H9 (cell line): ENCODE results near the gene CCDC40. TPM values are rescaled to one million over a fixed set of nuclear protein-coding genes. Genes with fewer than 3 reads are reported as not detected.

Source experiments
- DNase-seq: peaks from one replicate; pipeline ENCODE4 v3.0.0-alpha.2; 2017
- H2AFZ ChIP-seq: one replicate; pipeline ENCODE4 v1.6.1; 2013; ENCODE audit warnings: mild to moderate bottlenecking, low read length, control low read depth, moderate library complexity
- H2AK5ac ChIP-seq: 2 replicates; pipeline ENCODE4 v1.6.1; 2013; ENCODE audit warnings: low read length, control low read depth, mixed read lengths; ENCODE audit not compliant: insufficient read length
- H2BK120ac ChIP-seq: one replicate; pipeline ENCODE4 v1.6.1; 2013; ENCODE audit warnings: low read depth, mild to moderate bottlenecking, low read length, control low read depth, inconsistent platforms; ENCODE audit not compliant: poor library complexity, severe bottlenecking
- H2BK12ac ChIP-seq: 2 replicates; pipeline ENCODE4 v1.6.1; 2013; ENCODE audit warnings: low read length, control low read depth, mixed read lengths, low read depth; ENCODE audit not compliant: insufficient read length
- H2BK15ac ChIP-seq: 2 replicates; pipeline ENCODE4 v1.6.1; 2013; ENCODE audit warnings: low read depth, low read length, control low read depth
- H2BK20ac ChIP-seq: one replicate; pipeline ENCODE4 v1.6.1; 2013; ENCODE audit warnings: low read depth, mild to moderate bottlenecking, low read length, control low read depth, inconsistent platforms; ENCODE audit not compliant: poor library complexity, severe bottlenecking
- H2BK5ac ChIP-seq: 2 replicates; pipeline ENCODE4 v1.6.1; 2013; ENCODE audit warnings: low read length, control low read depth, mixed read lengths; ENCODE audit not compliant: insufficient read length
- H3K14ac ChIP-seq: 2 replicates; pipeline ENCODE4 v1.6.1; 2013; ENCODE audit warnings: low read length, control low read depth; ENCODE audit not compliant: insufficient read depth
- H3K18ac ChIP-seq: 2 replicates; pipeline ENCODE4 v1.6.1; 2013; ENCODE audit warnings: low read depth, mild to moderate bottlenecking, mixed read lengths, low read length, control low read depth; ENCODE audit not compliant: insufficient read length
- H3K23ac ChIP-seq: 2 replicates; pipeline ENCODE4 v1.6.1; 2013; ENCODE audit warnings: low read length, control low read depth, mixed read lengths, low read depth; ENCODE audit not compliant: insufficient read length
- H3K23me2 ChIP-seq: 2 replicates; pipeline ENCODE4 v1.6.1; 2013; ENCODE audit warnings: low read depth, mild to moderate bottlenecking, mixed read lengths, low read length, control low read depth; ENCODE audit not compliant: insufficient read length, poor library complexity, severe bottlenecking
- H3K27ac ChIP-seq: 2 replicates; pipeline ENCODE4 v1.5.1; 2013; ENCODE audit warnings: low read length, control low read depth, mixed read lengths, low read depth; ENCODE audit not compliant: insufficient read length
- H3K27me3 ChIP-seq: 2 replicates; pipeline ENCODE4 v1.6.1; 2013; ENCODE audit warnings: low read length, control low read depth, inconsistent platforms; ENCODE audit not compliant: insufficient read depth
- H3K4ac ChIP-seq: 2 replicates; pipeline ENCODE4 v1.6.1; 2013; ENCODE audit warnings: low read depth, mild to moderate bottlenecking, control low read depth, inconsistent platforms, low read length, moderate library complexity
- H3K4me1 ChIP-seq: 2 replicates; pipeline ENCODE4 v1.6.1; 2013; ENCODE audit warnings: low read length, control low read depth, inconsistent platforms; ENCODE audit not compliant: insufficient read depth
- H3K4me2 ChIP-seq: 2 replicates; pipeline ENCODE4 v1.6.1; 2013; ENCODE audit warnings: low read length, control low read depth, mixed read lengths; ENCODE audit not compliant: insufficient read length, insufficient read depth
- H3K56ac ChIP-seq: 2 replicates; pipeline ENCODE4 v1.6.1; 2013; ENCODE audit warnings: low read depth, mild to moderate bottlenecking, mixed read lengths, low read length, control low read depth; ENCODE audit not compliant: insufficient read length
- H3K79me1 ChIP-seq: 2 replicates; pipeline ENCODE4 v1.6.1; 2013; ENCODE audit warnings: low read depth, mild to moderate bottlenecking, moderate library complexity, low read length, control low read depth, inconsistent platforms; ENCODE audit not compliant: insufficient read depth, poor library complexity, severe bottlenecking
- H3K79me2 ChIP-seq: 2 replicates; pipeline ENCODE4 v1.6.1; 2013; ENCODE audit warnings: low read length, control low read depth, inconsistent platforms; ENCODE audit not compliant: insufficient read depth
- H3K9ac ChIP-seq: 2 replicates; pipeline ENCODE4 v1.6.1; 2013; ENCODE audit warnings: low read length, control low read depth, mixed read lengths; ENCODE audit not compliant: insufficient read length; ENCODE audit errors: extremely low read depth
- H3K9me3 ChIP-seq: one replicate; pipeline ENCODE4 v1.6.1; 2013; ENCODE audit warnings: low read depth, low read length, inconsistent platforms; ENCODE audit not compliant: control insufficient read depth
- H3T11ph ChIP-seq: one replicate; pipeline ENCODE4 v1.6.1; 2013; ENCODE audit warnings: mild to moderate bottlenecking, low read length, control low read depth, inconsistent platforms
- H4K20me1 ChIP-seq: one replicate; pipeline ENCODE4 v1.6.1; 2013; ENCODE audit not compliant: control insufficient read depth, insufficient read length, insufficient read depth
- H4K5ac ChIP-seq: 2 replicates; pipeline ENCODE4 v1.6.1; 2013; ENCODE audit warnings: low read depth, mild to moderate bottlenecking, mixed read lengths, low read length, control low read depth; ENCODE audit not compliant: insufficient read length
- H4K8ac ChIP-seq: replicated peaks from 2 replicates; pipeline ENCODE4 v1.6.1; 2013; ENCODE audit warnings: low read length, control low read depth, mixed read lengths, low read depth; ENCODE audit not compliant: insufficient read length
- H4K91ac ChIP-seq: 2 replicates; pipeline ENCODE4 v1.6.1; 2013; ENCODE audit warnings: low read depth, mild to moderate bottlenecking, moderate library complexity, mixed read lengths, low read length, control low read depth; ENCODE audit not compliant: insufficient read length
- H3K27ac Mint-ChIP-seq, 3 experiments: 2 replicates in 2 of 3; 3 replicates in 1 of 3; pipeline ENCODE4 v1.8.0; 2020 to 2021; ENCODE audit warnings: mixed read lengths in 3 of 3, mild to moderate bottlenecking in 1 of 3, moderate library complexity in 1 of 3
- H3K27me3 Mint-ChIP-seq: 2 replicates; pipeline ENCODE4 v1.8.0; 2021; ENCODE audit warnings: low read depth, mild to moderate bottlenecking, moderate library complexity, mixed read lengths
- H3K36me3 Mint-ChIP-seq, 3 experiments: 2 replicates in 2 of 3; 3 replicates in 1 of 3; pipeline ENCODE4 v1.8.0; 2020 to 2021; ENCODE audit warnings: low read depth in 3 of 3, mixed read lengths in 3 of 3; ENCODE audit not compliant: insufficient read depth in 1 of 3
- H3K4me1 Mint-ChIP-seq, 2 experiments: 2 replicates each; pipeline ENCODE4 v1.8.0; 2020; ENCODE audit warnings: mixed read lengths in 2 of 2
- H3K4me3 Mint-ChIP-seq, 2 experiments: 2 replicates in 1 of 2; 3 replicates in 1 of 2; pipeline ENCODE4 v1.8.0; 2020 to 2021; ENCODE audit warnings: mild to moderate bottlenecking in 2 of 2, mixed read lengths in 2 of 2, moderate library complexity in 1 of 2
- H3K9me3 Mint-ChIP-seq, 2 experiments: 2 replicates in 1 of 2; 3 replicates in 1 of 2; pipeline ENCODE4 v1.8.0; 2020; ENCODE audit warnings: mild to moderate bottlenecking in 2 of 2, mixed read lengths in 2 of 2, moderate library complexity in 1 of 2
- CTCF ChIP-seq: fragments of 200-600 bp; sonication (generic); conservative IDR thresholded peaks from 3 replicates; pipeline ENCODE4 v1.8.0; 2021; ENCODE audit warnings: antibody characterized with exemption, mild to moderate bottlenecking
- WGBS: extraction: QIAGEN DNeasy Blood & Tissue Kit; methylation state at CpG from one replicate; pipeline ENCODE4 v1.1.7; 2013; ENCODE audit warnings: missing lambda C conversion rate, low lambda C conversion rate, mixed read lengths; ENCODE audit not compliant: insufficient read length; ENCODE audit errors: extremely low coverage; 5-methylcytosine and 5-hydroxymethylcytosine counted together
- total RNA-seq: library from RNA; stranded (reverse); gene quantifications from 2 replicates; pipeline ENCODE4 v1.2.1, GENCODE V29; 2021

The CCDC40 gene
- total RNA-seq, 1 experiment from 2014 or later = 8.9 TPM

- no peaks in the 10 kb centered on the region for H3K79me2 ChIP-seq
- no peak overlapping the region for H2BK120ac ChIP-seq
- no peak overlapping the region for H2AFZ ChIP-seq
- H3K4me1 Mint-ChIP-seq = peaks cover 14 to 20% of the 10 kb centered on the region in 2 experiments
- H3K18ac ChIP-seq = no peak overlapping the region
- H3K56ac ChIP-seq = no peak overlapping the region
- no peak overlapping the region for H3K27ac ChIP-seq
- H3K4me3 Mint-ChIP-seq = no peak overlapping the region
- no peaks in the 10 kb centered on the region for H4K20me1 ChIP-seq
- no peak overlapping the region for H2BK12ac ChIP-seq
- H4K5ac ChIP-seq = no peak overlapping the region
- H2BK15ac ChIP-seq = no peak overlapping the region
- no CpG with 5 or more reads among the region's 16 CpGs for WGBS
- H3K23ac ChIP-seq = no peak overlapping the region
- no peaks in the 10 kb centered on the region for H3K79me1 ChIP-seq
- no peak overlapping the region for H4K91ac ChIP-seq
- peak overlapping the region in 1 of 3 experiments; percentile 1; a peak in 1 of 7 replicates for H3K27ac Mint-ChIP-seq
- H4K8ac ChIP-seq = no peak overlapping the region
- H3K36me3 Mint-ChIP-seq = peaks cover 2 to 13% (median 4%) of the 10 kb centered on the region in 3 experiments; a peak in 5 of 7 replicates
- H3K4ac ChIP-seq = no peak overlapping the region
- H3K23me2 ChIP-seq = no peaks in the 10 kb centered on the region
- TF ChIP-seq CTCF = no peak
- H2BK20ac ChIP-seq = no peak overlapping the region
- H3K4me1 ChIP-seq = no peaks in the 10 kb centered on the region
- no peak overlapping the region for H3K4me2 ChIP-seq
- no peaks in the 10 kb centered on the region for H3K9me3 ChIP-seq
- H3K27me3 Mint-ChIP-seq = no peaks in the 10 kb centered on the region
- no peak overlapping the region for H2AK5ac ChIP-seq
- DNase-seq = no peak
- no peak overlapping the region for H3T11ph ChIP-seq
- no peaks in the 10 kb centered on the region for H3K9me3 Mint-ChIP-seq
- H2BK5ac ChIP-seq = no peak overlapping the region
- H3K14ac ChIP-seq = no peak overlapping the region
- no peaks in the 10 kb centered on the region for H3K27me3 ChIP-seq
- H3K9ac ChIP-seq = no peak overlapping the region
Observed at GRCh38 chr17:80050706-80051105, 14.3 kb downstream of the CCDC40 start.
